Measurements from ENCODE around the gene NF2. TPM values are rescaled to one million over a fixed set of nuclear protein-coding genes. Genes with fewer than 3 reads are reported as not detected.
A peak's percentile ranks its signal among the peaks of the same experiment; 100 is the strongest.
"Not testable (repeated sequence)": the region's sequence is repeated elsewhere in the genome, so short reads cannot be mapped to it uniquely, and the experiment has no call there.

NF2 gene
- 10 to 100 TPM; 28.5 to 59.9 TPM for total RNA-seq

DNA sequence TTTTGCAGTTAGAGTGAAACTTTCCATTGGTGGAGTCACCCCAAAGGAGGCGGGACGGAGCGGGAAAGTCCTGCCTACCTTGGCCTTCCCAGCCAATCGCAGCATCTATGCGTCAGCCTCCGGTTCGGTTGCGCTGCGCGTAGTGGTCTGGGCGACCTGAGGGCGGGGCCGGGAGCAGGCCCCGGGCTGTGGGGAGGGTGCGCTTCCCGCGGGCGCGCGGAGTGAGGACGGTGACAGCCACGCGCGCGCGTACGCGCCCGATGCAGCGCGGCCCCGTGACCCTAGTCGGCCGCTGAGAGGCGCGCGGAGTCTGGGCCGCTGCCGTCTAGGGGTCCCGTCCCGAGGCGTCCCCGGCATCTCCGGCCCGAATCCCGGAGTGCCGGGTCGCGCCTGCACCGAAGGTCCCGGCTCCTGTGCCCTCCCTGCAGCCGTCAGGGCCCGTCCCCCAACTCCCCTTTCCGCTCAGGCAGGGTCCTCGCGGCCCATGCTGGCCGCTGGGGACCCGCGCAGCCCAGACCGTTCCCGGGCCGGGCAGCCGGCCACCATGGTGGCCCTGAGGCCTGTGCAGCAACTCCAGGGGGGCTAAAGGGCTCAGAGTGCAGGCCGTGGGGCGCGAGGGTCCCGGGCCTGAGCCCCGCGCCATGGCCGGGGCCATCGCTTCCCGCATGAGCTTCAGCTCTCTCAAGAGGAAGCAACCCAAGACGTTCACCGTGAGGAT lies at the start of gene NF2:
Gene NF2 (plus strand): TSS at position 276 of the 718 bp plus-strand sequence. CDS start 366 bp downstream, at position 642.
- peak within 1 kb of the TSS; percentile 92 for H3K4me3 Mint-ChIP-seq
- H3K36me3 Mint-ChIP-seq (ENCODE audit: low read depth): no peaks in the 10 kb centered on the region
- H3K9me3 Mint-ChIP-seq: no peaks in the 10 kb centered on the region
- H3K27ac Mint-ChIP-seq: peak within 1 kb of the TSS; percentile 89
- ATAC-seq (replicated peaks): peak; percentile 98
- no peaks in the 10 kb centered on the region for H3K27me3 Mint-ChIP-seq
- no peaks in the 10 kb centered on the region for H3K4me1 Mint-ChIP-seq

DNA sequence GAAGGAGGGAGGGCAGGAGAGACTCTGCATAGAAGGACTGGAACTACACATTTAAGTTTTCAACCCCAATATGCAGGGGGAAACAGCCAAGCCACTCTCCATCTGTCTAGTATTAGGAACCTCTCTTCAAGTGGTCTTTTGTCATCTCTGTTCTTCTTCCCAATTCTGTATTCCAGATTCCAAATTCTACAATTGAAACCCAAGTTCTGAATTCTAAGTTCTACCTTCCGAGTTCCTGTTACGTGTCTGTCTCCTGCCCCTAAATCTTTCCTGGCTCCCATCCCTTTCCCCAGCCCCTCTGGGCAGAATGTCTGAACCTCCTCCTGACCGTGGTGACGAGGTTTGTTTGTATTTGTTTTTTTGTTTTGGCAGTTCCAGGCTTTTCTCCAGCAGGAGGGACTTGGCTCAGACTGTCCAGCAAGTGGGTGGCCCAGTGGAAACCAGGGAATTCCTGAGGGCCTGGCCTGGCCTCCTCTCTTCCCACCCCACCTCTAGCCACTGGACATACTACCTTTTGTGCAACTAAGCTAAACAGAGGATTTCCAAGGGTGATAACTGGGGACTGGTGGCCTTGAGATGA lies 48.3 kb upstream of the NF2 start:
- peaks cover 5% of the 10 kb centered on the region for H3K4me1 Mint-ChIP-seq
- ATAC-seq (replicated peaks): no peak
- no peaks in the 10 kb centered on the region for H3K9me3 Mint-ChIP-seq
- no peaks in the 10 kb centered on the region for H3K27me3 Mint-ChIP-seq
- peak overlapping the region; percentile 84 for H3K4me3 Mint-ChIP-seq
- H3K27ac Mint-ChIP-seq: peak overlapping the region; percentile 90
- H3K36me3 Mint-ChIP-seq (ENCODE audit: low read depth): peaks cover 47% of the 10 kb centered on the region

- Mint-ChIP-seq H3K27ac (no peak overlapping the region), H3K4me3 (no peak overlapping the region), H3K36me3 (ENCODE audit: low read depth) (peaks cover 68% of the 10 kb centered on the region), H3K4me1 (no peaks in the 10 kb centered on the region), H3K27me3 (no peaks in the 10 kb centered on the region), H3K9me3 (no peaks in the 10 kb centered on the region)
- ATAC-seq (replicated peaks): no peak
Observed at GRCh38 chr22:29559030-29559429, 44.4 kb upstream of the NF2 start.

- no peaks in the 10 kb centered on the region for H3K9me3 Mint-ChIP-seq
- ATAC-seq (replicated peaks): no peak
- no peak overlapping the region for H3K4me3 Mint-ChIP-seq
- H3K36me3 Mint-ChIP-seq (ENCODE audit: low read depth): peaks cover 77% of the 10 kb centered on the region
- peak overlapping the region; percentile 34 for H3K27ac Mint-ChIP-seq
- no peaks in the 10 kb centered on the region for H3K4me1 Mint-ChIP-seq
- no peaks in the 10 kb centered on the region for H3K27me3 Mint-ChIP-seq
Observed at GRCh38 chr22:29559853-29560252, 43.6 kb upstream of the NF2 start.

GRCh38 chr22:29563652-29564460 lies 39.6 kb upstream of the NF2 start:
- no peak for ATAC-seq (replicated peaks)
- H3K9me3 Mint-ChIP-seq: no peaks in the 10 kb centered on the region

GRCh38 chr22:29566513-29566912 lies 36.9 kb upstream of the NF2 start:
- H3K27ac Mint-ChIP-seq; H3K4me1 Mint-ChIP-seq; H3K4me3 Mint-ChIP-seq; H3K27me3 Mint-ChIP-seq; H3K9me3 Mint-ChIP-seq; ATAC-seq (replicated peaks): not testable (repeated sequence)
- peaks cover 53% of the 10 kb centered on the region for H3K36me3 Mint-ChIP-seq (ENCODE audit: low read depth)

More at GRCh38 chr22:29563652-29564460, 39.6 kb upstream of the NF2 start:
- no peak overlapping the region for H3K27ac Mint-ChIP-seq
- H3K36me3 Mint-ChIP-seq (ENCODE audit: low read depth): peaks cover 58% of the 10 kb centered on the region
- H3K27me3 Mint-ChIP-seq: no peaks in the 10 kb centered on the region
- no peaks in the 10 kb centered on the region for H3K4me1 Mint-ChIP-seq
- no peak overlapping the region for H3K4me3 Mint-ChIP-seq

- no peak for ATAC-seq (replicated peaks)
- Mint-ChIP-seq H3K36me3 (ENCODE audit: low read depth) (peaks cover 45% of the 10 kb centered on the region), H3K4me3 (no peak overlapping the region), H3K27ac (no peak overlapping the region), H3K4me1 (no peaks in the 10 kb centered on the region), H3K9me3 (no peaks in the 10 kb centered on the region), H3K27me3 (no peaks in the 10 kb centered on the region)
Observed at GRCh38 chr22:29567338-29567737, 36.1 kb upstream of the NF2 start.

GRCh38 chr22:29569011-29569678 lies 34.3 kb upstream of the NF2 start:
- Mint-ChIP-seq H3K4me1 (no peaks in the 10 kb centered on the region), H3K9me3 (no peaks in the 10 kb centered on the region), H3K36me3 (ENCODE audit: low read depth) (peaks cover 34% of the 10 kb centered on the region), H3K27me3 (no peaks in the 10 kb centered on the region), H3K27ac (peak overlapping the region; percentile 19), H3K4me3 (no peak overlapping the region)
- ATAC-seq (replicated peaks): no peak

- H3K36me3 Mint-ChIP-seq (ENCODE audit: low read depth): peaks cover 25% of the 10 kb centered on the region
- ATAC-seq (replicated peaks): no peak
- H3K4me3 Mint-ChIP-seq: no peak overlapping the region
- H3K9me3 Mint-ChIP-seq: no peaks in the 10 kb centered on the region
- no peaks in the 10 kb centered on the region for H3K4me1 Mint-ChIP-seq
- H3K27ac Mint-ChIP-seq: no peak overlapping the region
- no peaks in the 10 kb centered on the region for H3K27me3 Mint-ChIP-seq
Observed at GRCh38 chr22:29570456-29570855, 33.0 kb upstream of the NF2 start.

GRCh38 chr22:29570912-29571549 lies 32.4 kb upstream of the NF2 start:
- ATAC-seq (replicated peaks): no peak
- Mint-ChIP-seq H3K27ac (no peak overlapping the region), H3K4me3 (no peak overlapping the region), H3K9me3 (no peaks in the 10 kb centered on the region), H3K27me3 (no peaks in the 10 kb centered on the region), H3K4me1 (no peaks in the 10 kb centered on the region), H3K36me3 (ENCODE audit: low read depth) (peaks cover 25% of the 10 kb centered on the region)

GRCh38 chr22:29574762-29575450 lies 28.5 kb upstream of the NF2 start:
- no peak overlapping the region for H3K4me3 Mint-ChIP-seq
- no peak for ATAC-seq (replicated peaks)
- peaks cover 2% of the 10 kb centered on the region for H3K4me1 Mint-ChIP-seq
- H3K9me3 Mint-ChIP-seq: no peaks in the 10 kb centered on the region
- H3K27me3 Mint-ChIP-seq: no peaks in the 10 kb centered on the region
- peaks cover 3% of the 10 kb centered on the region for H3K36me3 Mint-ChIP-seq (ENCODE audit: low read depth)
- H3K27ac Mint-ChIP-seq: no peak overlapping the region

GRCh38 chr22:29578462-29579200 lies 24.8 kb upstream of the NF2 start:
- H3K36me3 Mint-ChIP-seq (ENCODE audit: low read depth): no peaks in the 10 kb centered on the region

GRCh38 chr22:29580200-29580810 lies 23.1 kb upstream of the NF2 start:
- no peaks in the 10 kb centered on the region for H3K9me3 Mint-ChIP-seq
- no peaks in the 10 kb centered on the region for H3K36me3 Mint-ChIP-seq (ENCODE audit: low read depth)
- peak overlapping the region; percentile 83 for H3K27ac Mint-ChIP-seq
- no peaks in the 10 kb centered on the region for H3K27me3 Mint-ChIP-seq
- peak overlapping the region; percentile 84 for H3K4me3 Mint-ChIP-seq
- peaks cover 6% of the 10 kb centered on the region for H3K4me1 Mint-ChIP-seq
- ATAC-seq (replicated peaks): no peak

More at GRCh38 chr22:29578462-29579200, 24.8 kb upstream of the NF2 start:
- Mint-ChIP-seq H3K4me3 (no peak overlapping the region), H3K9me3 (no peaks in the 10 kb centered on the region), H3K27me3 (no peaks in the 10 kb centered on the region), H3K4me1 (peaks cover 6% of the 10 kb centered on the region), H3K27ac (no peak overlapping the region)
- no peak for ATAC-seq (replicated peaks)
